ENCODE results near the gene ANKRD18B.
"Not testable (repeated sequence)": the region's sequence is repeated elsewhere in the genome, so short reads cannot be mapped to it uniquely, and the experiment has no call there.

DNA sequence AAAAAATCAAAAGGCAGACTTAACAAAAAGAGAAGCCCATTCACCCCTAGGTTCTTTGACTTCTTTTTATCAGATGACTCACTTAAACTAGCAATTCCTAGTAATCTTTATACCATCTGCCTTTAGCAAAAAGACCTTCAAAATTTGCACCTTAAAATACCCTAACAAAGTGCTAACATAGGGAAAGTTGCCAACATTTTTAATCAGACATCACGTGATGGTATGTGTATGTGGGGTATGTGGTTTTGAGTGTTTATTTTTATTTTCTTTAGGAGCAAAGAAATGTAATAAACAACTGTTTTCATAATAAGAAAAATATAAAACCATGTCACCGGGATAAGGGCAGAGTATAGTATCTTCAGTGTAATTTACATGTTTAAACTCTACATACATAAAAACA is 30.2 kb upstream of the ANKRD18B start:
- not testable (repeated sequence) for TF ChIP-seq CTCF (IDR thresholded peaks at IDR 0.05; ENCODE audit: poor library complexity, severe bottlenecking); POLR2AphosphoS5 (IDR thresholded peaks at IDR 0.05); MXI1 (conservative IDR thresholded peaks at IDR 0.05; ENCODE audit: poor library complexity, severe bottlenecking); EZH2 (IDR thresholded peaks at IDR 0.05; ENCODE audit: borderline replicate concordance, insufficient read depth, low read length, poor library complexity, severe bottlenecking); REST (IDR thresholded peaks at IDR 0.05; ENCODE audit: borderline replicate concordance); TAF1 (IDR thresholded peaks at IDR 0.05; ENCODE audit: low read depth)
